NCI-H2107 treated with DMSO at 0.1 percent for 48 hours (cell line): ENCODE results near the gene PPP2R3B.
"Not testable (repeated sequence)": the region's sequence is repeated elsewhere in the genome, so short reads cannot be mapped to it uniquely, and the experiment has no call there.

Experiments used
- DNase-seq: peaks from one replicate; lab custom pipeline; 2025; ENCODE audit not compliant: unreplicated experiment; lab: John Stamatoyannopoulos, UW

The PPP2R3B gene

GRCh38 chrX:338836-339400, 47.8 kb downstream of the PPP2R3B start:
- DNase-seq, result no peak

- no peak for DNase-seq
These were observed 48.3 kb downstream of the PPP2R3B start for GRCh38 chrX:338281-338835.

- DNase-seq, result no peak
These were observed 49.3 kb downstream of the PPP2R3B start for GRCh38 chrX:337331-337831.

GRCh38 chrX:336227-336626, 50.5 kb downstream of the PPP2R3B start:
- DNase-seq, result no peak

GRCh38 chrX:335758-336155, 51.0 kb downstream of the PPP2R3B start:
- no peak for DNase-seq

- no peak for DNase-seq
These were observed 51.5 kb downstream of the PPP2R3B start for GRCh38 chrX:334971-335757.

- no peak for DNase-seq
These were observed 52.3 kb downstream of the PPP2R3B start for GRCh38 chrX:334331-334891.

- DNase-seq, result no peak
These were observed 52.9 kb downstream of the PPP2R3B start for GRCh38 chrX:333611-334311.

- no peak for DNase-seq
These were observed 53.6 kb downstream of the PPP2R3B start for GRCh38 chrX:332916-333610.

GRCh38 chrX:332496-332860, 54.2 kb downstream of the PPP2R3B start:
- no peak for DNase-seq

- no peak for DNase-seq
These were observed 54.7 kb downstream of the PPP2R3B start for GRCh38 chrX:331825-332495.

GRCh38 chrX:331151-331824, 55.4 kb downstream of the PPP2R3B start:
- no peak for DNase-seq

GRCh38 chrX:330726-331150, 56.0 kb downstream of the PPP2R3B start:
- no peak for DNase-seq

GRCh38 chrX:330141-330725, 56.5 kb downstream of the PPP2R3B start:
- DNase-seq, result not testable (repeated sequence)

GRCh38 chrX:329291-329910, 57.3 kb downstream of the PPP2R3B start:
- DNase-seq, result no peak

- DNase-seq, result no peak
These were observed 59.0 kb downstream of the PPP2R3B start for GRCh38 chrX:327660-328126.

GRCh38 chrX:324664-325063, 62.0 kb downstream of the PPP2R3B start:
- not testable (repeated sequence) for DNase-seq

GRCh38 chrX:323721-324628, 62.7 kb downstream of the PPP2R3B start:
- no peak for DNase-seq
